GM12865 (cell line): ENCODE measurements around the gene CYP2W1.

Experiments
- DNase-seq: peaks from one replicate; pipeline ENCODE4 v3.0.0; 2010; ENCODE audit warnings: low read depth
- H3K4me3 ChIP-seq: 2 replicates; pipeline ENCODE4 v1.5.1; 2011; ENCODE audit warnings: mild to moderate bottlenecking, low read depth, low read length, control low read depth
- CTCF ChIP-seq: IDR thresholded peaks from 2 replicates; pipeline ENCODE4 v1.5.1; 2011; ENCODE audit warnings: low read length, control low read depth, low read depth, inconsistent platforms; ENCODE audit not compliant: insufficient read depth; ENCODE audit errors: missing control alignments

The CYP2W1 gene

DNA sequence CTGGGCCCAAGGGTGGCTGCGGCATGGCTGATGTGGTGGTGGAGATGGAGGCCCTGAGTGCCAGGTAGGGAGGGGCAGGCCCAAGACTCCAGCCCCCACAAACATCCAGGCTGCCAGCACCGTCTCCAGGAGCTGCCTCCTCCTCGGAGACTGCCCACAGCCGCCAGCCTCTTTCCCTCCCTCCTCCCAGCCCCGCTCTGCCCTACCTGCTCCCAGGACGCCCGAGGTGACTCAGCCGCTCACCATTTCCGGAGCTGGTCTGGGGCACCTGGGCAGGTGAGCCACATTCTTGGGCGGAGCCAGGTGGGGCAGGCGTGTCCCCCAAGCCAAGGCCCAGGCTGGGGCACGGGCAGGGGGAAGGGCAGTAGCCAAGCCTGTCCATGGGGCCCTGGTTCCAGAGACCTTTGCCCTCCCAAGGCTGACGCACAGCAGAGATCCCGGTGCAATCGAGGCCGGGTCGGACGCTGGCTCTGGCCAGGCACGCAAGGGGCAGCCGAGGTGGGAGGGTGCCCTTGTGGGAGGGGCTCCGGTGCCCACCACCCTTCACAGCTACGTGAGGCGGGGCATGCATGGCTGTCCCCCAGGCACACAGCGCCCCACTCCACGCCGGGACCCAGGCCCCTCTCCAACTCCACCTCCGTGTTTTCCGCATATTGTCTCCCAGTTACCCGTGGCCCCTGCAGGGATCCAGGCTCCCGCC lies 37.3 kb upstream of the CYP2W1 start:
- no peak for DNase-seq
- no peak overlapping the region for H3K4me3 ChIP-seq
- no peak for TF ChIP-seq CTCF

DNA sequence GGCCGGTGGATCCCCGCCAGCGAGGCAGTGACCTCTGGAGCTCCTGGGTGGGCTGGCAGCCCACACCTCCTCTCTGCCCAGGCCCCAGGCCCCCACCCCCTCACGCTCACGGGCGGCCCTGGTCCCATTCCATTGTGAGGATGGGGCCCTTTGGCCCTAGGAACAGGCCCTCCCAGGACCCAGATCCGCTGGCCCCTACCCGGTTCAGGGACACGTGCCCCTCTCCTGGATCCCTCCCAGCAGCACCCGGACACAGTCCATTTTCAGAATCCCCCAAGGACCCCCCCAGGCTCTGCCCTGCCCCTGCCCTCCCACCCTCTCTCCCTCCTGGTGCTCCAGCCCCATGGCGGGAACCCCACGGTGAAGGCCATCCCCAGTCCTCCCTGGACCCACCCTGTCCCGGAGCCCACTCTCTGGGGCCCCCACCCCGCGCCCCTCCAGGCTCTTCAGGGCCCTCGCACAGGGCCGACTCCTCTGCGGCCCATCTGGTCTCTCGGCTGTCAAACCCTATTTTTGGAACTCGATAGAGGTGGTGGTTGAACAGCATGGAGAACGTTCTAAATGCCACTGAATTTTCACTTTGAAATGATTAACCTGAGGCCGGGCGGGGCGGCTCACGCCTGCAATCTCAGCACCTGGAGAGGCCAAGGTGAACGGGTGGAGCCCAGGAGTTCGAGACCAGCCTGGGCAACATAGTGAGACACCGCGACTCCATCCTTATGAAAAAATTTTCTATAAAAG lies 36.6 kb upstream of the CYP2W1 start:
- no peak overlapping the region for H3K4me3 ChIP-seq
- TF ChIP-seq CTCF = no peak
- DNase-seq = no peak

GRCh38 chr7:947391-948210 lies 35.4 kb upstream of the CYP2W1 start:
- no peak for TF ChIP-seq CTCF
- no peak overlapping the region for H3K4me3 ChIP-seq
- DNase-seq = no peak

GRCh38 chr7:949021-949934 lies 33.7 kb upstream of the CYP2W1 start:
- DNase-seq = no peak
- no peak for TF ChIP-seq CTCF
- no peak overlapping the region for H3K4me3 ChIP-seq

DNA sequence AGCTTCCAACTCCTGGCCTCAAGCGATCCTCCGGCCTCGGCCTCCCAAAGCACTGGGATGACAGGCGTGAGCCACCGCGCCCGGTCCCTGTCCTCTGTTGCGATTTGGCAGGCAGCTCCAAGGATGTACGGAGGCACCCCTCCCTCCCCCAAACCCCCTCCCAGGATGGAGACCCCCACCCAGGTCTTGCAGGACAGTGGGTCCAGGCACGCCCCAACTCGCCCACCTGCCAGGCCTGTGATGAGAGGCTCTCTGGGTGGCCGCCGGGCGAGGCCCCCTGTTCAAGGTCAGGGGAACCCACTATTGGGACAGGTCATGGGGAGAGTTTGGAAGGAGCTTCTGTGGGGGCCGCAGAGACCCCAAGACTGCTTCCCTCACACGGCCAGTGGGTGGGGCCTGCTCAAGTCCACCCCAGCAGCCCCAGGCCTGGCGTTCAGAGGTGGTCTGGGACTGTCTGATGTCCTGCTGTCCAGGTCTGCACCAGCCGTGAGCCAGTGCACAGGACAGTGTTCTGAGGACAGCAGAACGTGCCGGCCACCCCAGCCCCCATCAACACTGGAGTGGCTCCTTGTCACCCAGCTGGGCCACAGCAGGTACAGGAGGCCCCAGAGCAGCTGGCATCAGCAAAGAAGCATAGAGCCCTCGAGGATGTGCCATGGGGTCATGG lies 31.0 kb upstream of the CYP2W1 start:
- DNase-seq = no peak
- TF ChIP-seq CTCF = no peak
- no peak overlapping the region for H3K4me3 ChIP-seq
